K562 (cell line): ENCODE results near the gene PLTP. TPM values are rescaled to one million over a fixed set of nuclear protein-coding genes. Genes with fewer than 3 reads are reported as not detected.

Experiments used
- ATAC-seq: fragments of 200-7000 bp; cut with Tn5 transposase; 3 replicates; pipeline ENCODE4 v1.9.1; 2020; ENCODE audit warnings: moderate library complexity
- BruUV-seq: library from RNA; stranded (reverse); fragments of 400-500 nt; replicated peaks from 2 replicates; lab custom pipeline; 2021; lab: Mats Ljungman, UMichigan
- CTCF ChIA-PET: fragments of 300-600 bp; formaldehyde crosslinking; extraction: SDS; loops from one replicate; lab custom pipeline; 2021; ENCODE audit warnings: low intra/inter-chr PET ratio; lab: Yijun Ruan, JAX
- POLR2A ChIA-PET: fragments of 300-600, 350-650 bp; sonication (Branson Sonifier 250); formaldehyde crosslinking; extraction: SDS; loops from one replicate; lab custom pipeline; 2021; ENCODE audit warnings: antibody characterized with exemption, inconsistent platforms; lab: Yijun Ruan, JAX
- DNase-seq, 4 experiments: peaks; one replicate each; pipeline versions ENCODE4 v3.0.0 to v3.0.0-alpha.2; 2011 to 2018; ENCODE audit warnings: low spot score in 3 of 4, mixed read lengths in 3 of 4; ENCODE audit errors: extremely low read depth in 1 of 4
- FAIRE-seq: peaks from 2 replicates; lab custom pipeline; 2011; peaks lifted over from hg19 to GRCh38; lab: Jason Lieb, UNC
- H2AFZ ChIP-seq: 2 replicates; pipeline ENCODE4 v1.6.0; 2011; ENCODE audit warnings: low read depth, low read length, control low read depth, inconsistent platforms
- H3K27ac ChIP-seq: fragments of 200-600 bp; 3 replicates; pipeline ENCODE4 v1.8.0; 2011; ENCODE audit warnings: low read depth, mild to moderate bottlenecking, control low read depth, inconsistent platforms, low read length, moderate library complexity, mixed read lengths; ENCODE audit errors: extremely low read depth
- H3K27me3 ChIP-seq, 2 experiments: fragments of 300-600 bp in 1 of 2; 2 replicates in 1 of 2; 3 replicates in 1 of 2; pipeline versions ENCODE4 v1.6.0 to v1.8.0; 2011; ENCODE audit warnings: inconsistent platforms in 2 of 2, low read length in 2 of 2, mild to moderate bottlenecking in 1 of 2, mixed read lengths in 1 of 2, moderate library complexity in 1 of 2; ENCODE audit not compliant: control insufficient read depth in 2 of 2, insufficient read depth in 2 of 2
- H3K36me3 ChIP-seq: fragments of 300-600 bp; 3 replicates; pipeline ENCODE4 v1.8.0; 2011; ENCODE audit warnings: mild to moderate bottlenecking, low read length, inconsistent platforms; ENCODE audit not compliant: control insufficient read depth, insufficient read depth
- H3K4me1 ChIP-seq, 2 experiments: fragments of 200-600 bp in 1 of 2; replicated peaks in 1 of 2; 2 replicates in 1 of 2; 3 replicates in 1 of 2; pipeline versions ENCODE4 v1.5.1 to v1.8.0; 2011; ENCODE audit warnings: inconsistent platforms in 2 of 2, low read length in 2 of 2, mild to moderate bottlenecking in 1 of 2, mixed read lengths in 1 of 2, moderate library complexity in 1 of 2; ENCODE audit not compliant: control insufficient read depth in 2 of 2, insufficient read depth in 2 of 2
- H3K4me2 ChIP-seq: 2 replicates; pipeline ENCODE4 v1.6.1; 2011; ENCODE audit warnings: low read length, control low read depth, inconsistent platforms, mixed read lengths; ENCODE audit not compliant: insufficient read depth
- H3K4me3 ChIP-seq: fragments of 200-600 bp; sonication (generic), shearing (Covaris generic); 2 replicates; pipeline ENCODE4 v1.5.1; 2016; ENCODE audit warnings: control low read depth, inconsistent platforms
- H3K79me2 ChIP-seq: fragments of 200-600 bp; 3 replicates; pipeline ENCODE4 v1.8.0; 2011; ENCODE audit warnings: low read length, inconsistent platforms; ENCODE audit not compliant: control insufficient read depth, insufficient read depth
- H3K9ac ChIP-seq, 2 experiments: 2 replicates each; pipeline versions ENCODE4 v1.6.0 to v1.6.1; 2011; ENCODE audit warnings: low read depth in 2 of 2, low read length in 2 of 2, control low read depth in 1 of 2, inconsistent platforms in 1 of 2, mild to moderate bottlenecking in 1 of 2, mixed read lengths in 1 of 2; ENCODE audit not compliant: insufficient read depth in 1 of 2
- H3K9me1 ChIP-seq: one replicate; pipeline ENCODE4 v1.6.0; 2011; ENCODE audit warnings: inconsistent platforms, mild to moderate bottlenecking, low read length, moderate library complexity; ENCODE audit not compliant: control insufficient read depth, insufficient read depth
- H3K9me3 ChIP-seq: replicated peaks from 2 replicates; pipeline ENCODE4 v1.5.1; 2011; ENCODE audit warnings: low read depth, low read length, inconsistent platforms; ENCODE audit not compliant: control insufficient read depth, insufficient read depth
- H4K20me1 ChIP-seq: replicated peaks from 2 replicates; pipeline ENCODE4 v1.6.1; 2011; ENCODE audit warnings: low read length, inconsistent platforms, mixed read lengths; ENCODE audit not compliant: control insufficient read depth, insufficient read depth
- CEBPB ChIP-seq: fragments of 450-650 bp; IDR thresholded peaks from 2 replicates; pipeline ENCODE4 v1.6.1; 2016; ENCODE audit warnings: missing genetic modification characterization, missing compliant biosample characterization
- HDAC6 ChIP-seq: IDR thresholded peaks from 2 replicates; pipeline ENCODE4 v1.6.1; 2012; ENCODE audit warnings: low read depth, mild to moderate bottlenecking, control low read depth, inconsistent platforms, low read length, moderate library complexity
- MTF1 ChIP-seq: fragments of 250-450 bp; sonication (Bioruptor Pico); IDR thresholded peaks from 2 replicates; pipeline ENCODE4 v1.9.0; 2021; ENCODE audit warnings: moderate library complexity, mild to moderate bottlenecking, inconsistent platforms, borderline replicate concordance
- NEUROD1 ChIP-seq: fragments of 150-350 bp; IDR thresholded peaks from 2 replicates; pipeline ENCODE4 v1.6.1; 2014; ENCODE audit warnings: borderline replicate concordance, low read length, low read depth; ENCODE audit not compliant: partially characterized antibody
- XRCC3 ChIP-seq: fragments of 450-650 bp; IDR thresholded peaks from 2 replicates; pipeline ENCODE4 v1.6.1; 2017; ENCODE audit warnings: mild to moderate bottlenecking, moderate library complexity
- ZNF830 ChIP-seq: fragments of 250-450 bp; sonication (Bioruptor Pico); IDR thresholded peaks from 2 replicates; pipeline ENCODE4 v1.5.0; 2021; ENCODE audit warnings: mild to moderate bottlenecking
- whole genome bisulfite sequencing: fragments of 100-300 bp; shearing (Covaris generic); methylation state at CpG from one replicate; pipeline ENCODE4 v1.1.6; 2016; ENCODE audit warnings: low coverage, mixed read lengths; ENCODE audit not compliant: insufficient coverage; ENCODE audit errors: missing lambda C conversion rate; 5-methylcytosine and 5-hydroxymethylcytosine counted together
- in situ Hi-C: fragments of 300-500 bp; cut with MboI; formaldehyde crosslinking; loops from 4 replicates; pipeline ENCODE4 v1.15.0; 2018; ENCODE audit warnings: inconsistent platforms, mixed read lengths
- intact Hi-C: fragments of 100-400 bp; cut with micrococcal nuclease; formaldehyde crosslinking; loops from 2 replicates; pipeline ENCODE4 v1.14.2; 2022
- polyA plus RNA-seq, 8 experiments: library from polyadenylated mRNA; depleted of rRNA in 4 of 8; stranded (reverse) in 5 of 8; unstranded in 3 of 8; fragments of >200 nt; fragmentation: Nextera tagmentation in 2 of 8; fragmentation: Illumina TruSeq in 1 of 8; extraction: Ambion mirVana in 2 of 8; extraction: Trizol in 1 of 8; gene quantifications; 2 replicates each; pipeline versions ENCODE4 v1.2.1 to v1.2.3, GENCODE V29; 2011 to 2014; ENCODE audit warnings: inconsistent platforms in 1 of 8, missing spikeins in 1 of 8
- total RNA-seq, 7 experiments: library from RNA; depleted of rRNA in 6 of 7; stranded (reverse); fragments of >200 nt in 6 of 7; fragmentation: Illumina TruSeq in 2 of 7; extraction: Trizol in 2 of 7; gene quantifications; 2 replicates each; pipeline versions ENCODE4 v1.2.1 to v1.2.3, GENCODE V29; 2011 to 2021; ENCODE audit warnings: low replicate concordance in 1 of 7
- TF ChIP-seq, protein P1 (sequence below): fragments of 450-650 bp; formaldehyde crosslinking; IDR thresholded peaks from 2 replicates; pipeline ENCODE4 v1.4.0; 2020; ENCODE audit warnings: mild to moderate bottlenecking, mixed read lengths
- TF ChIP-seq, protein P2 (sequence below): sonication (generic); formaldehyde crosslinking; IDR thresholded peaks from 2 replicates; pipeline ENCODE4 v1.5.0; 2020; ENCODE audit warnings: missing genetic modification reagents

The PLTP gene
- total and polyA plus RNA-seq, 9 of the 15 experiments (the other 6 are each of a cell fraction or from before 2014, with no cell fraction given), result 2.8 to 29.3 (median 17.6) TPM

DNA sequence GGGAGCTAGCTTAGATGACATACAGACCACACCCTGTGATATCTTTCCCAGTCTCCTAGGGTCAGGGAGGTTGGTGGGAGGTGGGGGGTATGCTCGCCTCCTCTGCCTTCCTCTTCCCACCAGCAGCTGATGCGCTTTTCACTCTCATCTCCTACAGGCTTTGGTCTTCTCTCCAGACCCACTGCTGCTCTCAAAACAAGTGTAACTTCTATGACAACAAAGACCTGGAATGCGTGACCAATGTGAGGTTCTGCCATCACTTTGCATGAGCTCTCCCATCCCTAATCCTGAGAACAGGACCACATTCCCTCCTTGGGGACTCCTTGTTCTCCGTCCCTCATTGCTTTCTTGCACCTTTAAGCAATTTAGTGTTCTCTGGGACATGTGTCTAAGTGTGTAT is 18.1 kb downstream of the PLTP start (continued):
- no peak for TF ChIP-seq NEUROD1
- TF ChIP-seq HDAC6, result no peak
- no peak for TF ChIP-seq ZNF830 (CRISPR knock-in tag)
- no peak for TF ChIP-seq CEBPB

DNA sequence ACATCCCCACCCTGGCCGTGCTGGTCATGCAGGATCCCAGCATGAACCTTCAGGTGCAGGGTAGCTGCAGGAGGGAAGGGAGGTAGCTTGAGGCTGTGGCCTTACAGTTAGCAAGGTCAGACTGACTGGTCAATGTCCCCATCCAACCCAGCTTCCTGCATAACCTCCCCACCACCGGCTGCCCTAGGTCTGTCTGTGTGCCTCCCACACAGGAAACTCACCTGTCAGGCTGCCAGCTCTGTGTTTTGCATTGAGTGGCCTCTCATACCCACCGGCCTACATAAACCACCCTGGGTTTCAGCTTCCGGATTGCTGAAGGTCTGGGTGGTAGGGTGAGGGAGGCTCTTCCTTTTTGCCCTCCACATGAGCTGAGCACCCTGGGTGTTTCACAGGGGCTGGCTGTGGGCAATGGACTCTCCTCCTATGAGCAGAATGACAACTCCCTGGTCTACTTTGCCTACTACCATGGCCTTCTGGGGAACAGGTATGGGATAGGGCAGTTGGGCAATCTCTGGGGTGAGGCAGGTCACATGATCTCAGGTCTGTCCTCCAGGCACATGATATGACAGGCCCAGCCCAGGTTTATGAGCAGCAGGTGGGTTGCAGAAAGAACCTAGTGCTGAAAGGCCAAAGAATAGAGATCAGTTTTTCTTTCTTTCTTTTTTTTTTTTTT is 19.0 kb downstream of the PLTP start:
- ChIA-PET CTCF (interaction anchor here (0.6 to 2.7 kb wide), 2 partner anchors 70 to 94 kb away, joined by 3 to 9 read pairs; no protein-coding TSS in a partner anchor), POLR2A (interaction anchor here (0.6 to 3.3 kb wide), 9 partner anchors 8 to 77 kb away, joined by 3 to 13 read pairs (median 6); partner anchors contain the start of genes PCIF1 and ZSWIM1)
- H3K9ac ChIP-seq, result peak overlapping the region in 1 of 2 experiments; percentile 14; a peak in 1 of 4 replicates
- H3K9me3 ChIP-seq, result no peaks in the 10 kb centered on the region
- no peaks in the 10 kb centered on the region for H4K20me1 ChIP-seq
- no peaks in the 10 kb centered on the region for H3K27me3 ChIP-seq
- H2AFZ ChIP-seq, result no peak overlapping the region
- no peak for FAIRE-seq
- no peak for ATAC-seq
- TF ChIP-seq, protein P1, sequence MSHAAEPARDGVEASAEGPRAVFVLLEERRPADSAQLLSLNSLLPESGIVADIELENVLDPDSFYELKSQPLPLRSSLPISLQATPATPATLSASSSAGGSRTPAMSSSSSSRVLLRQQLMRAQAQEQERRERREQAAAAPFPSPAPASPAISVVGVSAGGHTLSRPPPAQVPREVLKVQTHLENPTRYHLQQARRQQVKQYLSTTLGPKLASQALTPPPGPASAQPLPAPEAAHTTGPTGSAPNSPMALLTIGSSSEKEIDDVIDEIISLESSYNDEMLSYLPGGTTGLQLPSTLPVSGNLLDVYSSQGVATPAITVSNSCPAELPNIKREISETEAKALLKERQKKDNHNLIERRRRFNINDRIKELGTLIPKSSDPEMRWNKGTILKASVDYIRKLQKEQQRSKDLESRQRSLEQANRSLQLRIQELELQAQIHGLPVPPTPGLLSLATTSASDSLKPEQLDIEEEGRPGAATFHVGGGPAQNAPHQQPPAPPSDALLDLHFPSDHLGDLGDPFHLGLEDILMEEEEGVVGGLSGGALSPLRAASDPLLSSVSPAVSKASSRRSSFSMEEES (CRISPR knock-in tag), result peak; percentile 69
- TF ChIP-seq, protein P2, sequence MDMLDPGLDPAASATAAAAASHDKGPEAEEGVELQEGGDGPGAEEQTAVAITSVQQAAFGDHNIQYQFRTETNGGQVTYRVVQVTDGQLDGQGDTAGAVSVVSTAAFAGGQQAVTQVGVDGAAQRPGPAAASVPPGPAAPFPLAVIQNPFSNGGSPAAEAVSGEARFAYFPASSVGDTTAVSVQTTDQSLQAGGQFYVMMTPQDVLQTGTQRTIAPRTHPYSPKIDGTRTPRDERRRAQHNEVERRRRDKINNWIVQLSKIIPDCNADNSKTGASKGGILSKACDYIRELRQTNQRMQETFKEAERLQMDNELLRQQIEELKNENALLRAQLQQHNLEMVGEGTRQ (CRISPR knock-in tag), result 0 out of 2 replicates have a peak, but pooled peaks have one; percentile 17
- TF ChIP-seq MTF1 (CRISPR knock-in tag) (no peak), XRCC3 (no peak)
- H3K9me1 ChIP-seq, result no peaks in the 10 kb centered on the region
- WGBS, result 72% methylated on average over 4 of the region's 4 CpGs
- in situ Hi-C loops, result no loop called here
- no peak overlapping the region for H3K4me2 ChIP-seq
- H3K27ac ChIP-seq, result no peak overlapping the region
- H3K79me2 ChIP-seq, result peaks cover 7% of the 10 kb centered on the region; the same call in 1 of the 3 replicates
- intact Hi-C loops, result loop anchor here (5.0 kb wide), 1 partner anchor 69 kb away; no protein-coding TSS in a partner anchor
- H3K4me1 ChIP-seq, result peaks cover 7 to 30% of the 10 kb centered on the region in 2 experiments
- no TSS peak for BruUV-seq
- H3K4me3 ChIP-seq, result no peak overlapping the region
- peaks cover 43% of the 10 kb centered on the region; the same call in 2 of the 3 replicates for H3K36me3 ChIP-seq
- DNase-seq, result no peak
